GM23338 (cell line): ENCODE results near the gene C17orf78. TPM values are rescaled to one million over a fixed set of nuclear protein-coding genes. Genes with fewer than 3 reads are reported as not detected.
"Not testable (repeated sequence)": the region's sequence is repeated elsewhere in the genome, so short reads cannot be mapped to it uniquely, and the experiment has no call there.

Experiments
- ATAC-seq: fragments of 200-7000 bp; cut with Tn5 transposase; 3 replicates; pipeline ENCODE4 v1.9.1; 2020
- DNase-seq: peaks from one replicate; pipeline ENCODE4 v3.0.0-alpha.2; 2015; ENCODE audit warnings: low spot score
- H2AFZ ChIP-seq: fragments of 200-600 bp; sonication (generic); 2 replicates; pipeline ENCODE4 v1.8.0; 2016; ENCODE audit warnings: antibody characterized with exemption, mild to moderate bottlenecking, moderate library complexity
- H3F3A ChIP-seq: fragments of 200-600 bp; sonication (generic); replicated peaks from 2 replicates; pipeline ENCODE4 v1.8.0; 2017; ENCODE audit warnings: antibody characterized with exemption, mixed run types, low read depth
- H3K27ac ChIP-seq: fragments of 200-600 bp; sonication (generic); 2 replicates; pipeline ENCODE4 v1.6.1; 2016; ENCODE audit warnings: low read depth
- H3K27me3 ChIP-seq: fragments of 200-600 bp; sonication (generic); 2 replicates; pipeline ENCODE4 v1.8.0; 2016; ENCODE audit warnings: mild to moderate bottlenecking, mixed run types, moderate library complexity; ENCODE audit not compliant: insufficient read depth
- H3K36me3 ChIP-seq: fragments of 200-600 bp; sonication (generic); 2 replicates; pipeline ENCODE4 v1.8.0; 2016; ENCODE audit warnings: mild to moderate bottlenecking; ENCODE audit not compliant: insufficient read depth
- H3K4me1 ChIP-seq: fragments of 200-600 bp; sonication (generic); 2 replicates; pipeline ENCODE4 v1.8.0; 2016; ENCODE audit warnings: mild to moderate bottlenecking, moderate library complexity; ENCODE audit not compliant: insufficient read depth
- H3K4me2 ChIP-seq: fragments of 200-600 bp; sonication (generic); 2 replicates; pipeline ENCODE4 v1.7.1; 2017; ENCODE audit warnings: mixed run types
- H3K4me3 ChIP-seq: fragments of 200-600 bp; sonication (generic); 2 replicates; pipeline ENCODE4 v1.6.1; 2016; ENCODE audit warnings: mixed run types
- H3K79me2 ChIP-seq: fragments of 200-600 bp; sonication (generic); replicated peaks from 2 replicates; pipeline ENCODE4 v1.8.0; 2017; ENCODE audit warnings: mild to moderate bottlenecking; ENCODE audit not compliant: insufficient read depth
- H3K9me2 ChIP-seq: fragments of 200-600 bp; sonication (generic); 2 replicates; pipeline ENCODE4 v1.8.0; 2017; ENCODE audit not compliant: insufficient read depth
- H4K20me1 ChIP-seq: fragments of 200-600 bp; sonication (generic); replicated peaks from 2 replicates; pipeline ENCODE4 v1.8.0; 2017; ENCODE audit warnings: mild to moderate bottlenecking; ENCODE audit not compliant: insufficient read depth
- H3K27ac Mint-ChIP-seq: 2 replicates; pipeline ENCODE4 v1.8.0; 2020; ENCODE audit warnings: inconsistent platforms, mild to moderate bottlenecking, moderate library complexity, mixed read lengths
- H3K27me3 Mint-ChIP-seq: 3 replicates; pipeline ENCODE4 v1.8.0; 2022; ENCODE audit warnings: low read depth, mild to moderate bottlenecking, moderate library complexity, mixed read lengths, inconsistent platforms; ENCODE audit not compliant: insufficient read depth, poor library complexity
- H3K36me3 Mint-ChIP-seq: 3 replicates; pipeline ENCODE4 v1.8.0; 2021; ENCODE audit warnings: low read depth, mild to moderate bottlenecking, inconsistent platforms, moderate library complexity, mixed read lengths
- H3K4me1 Mint-ChIP-seq: 3 replicates; pipeline ENCODE4 v1.8.0; 2020; ENCODE audit warnings: mild to moderate bottlenecking, inconsistent platforms, mixed read lengths
- H3K4me3 Mint-ChIP-seq: 3 replicates; pipeline ENCODE4 v1.8.0; 2021; ENCODE audit warnings: moderate library complexity, mild to moderate bottlenecking, inconsistent platforms, mixed read lengths
- H3K9me3 Mint-ChIP-seq: 3 replicates; pipeline ENCODE4 v1.8.0; 2020; ENCODE audit warnings: moderate library complexity, mild to moderate bottlenecking, inconsistent platforms, mixed read lengths
- ZNF331 ChIP-seq: fragments of 250-450 bp; sonication (Bioruptor Pico); IDR thresholded peaks from 2 replicates; pipeline ENCODE4 v1.5.0; 2020; ENCODE audit warnings: low read depth, mild to moderate bottlenecking, moderate library complexity
- polyA plus RNA-seq: library from polyadenylated mRNA; unstranded; fragments of >200 nt; fragmentation: Nextera tagmentation; extraction: Ambion mirVana; gene quantifications from 2 replicates; pipeline ENCODE4 v1.2.1, GENCODE V29; 2016
- total RNA-seq: library from RNA; depleted of rRNA; stranded (reverse); fragments of >200 nt; shearing (Covaris generic); gene quantifications from 2 replicates; pipeline ENCODE4 v1.2.3, GENCODE V29; 2014; rRNA removed
- TF ChIP-seq, protein P1 (sequence below): IDR thresholded peaks from one replicate; pipeline ENCODE4 v1.6.1; 2018; ENCODE audit warnings: antibody characterized with exemption; ENCODE audit not compliant: unreplicated experiment

The C17orf78 gene
- total and polyA plus RNA-seq, 2 experiments from 2014 or later: 0.19 TPM; not detected in 1

- TF ChIP-seq, protein P1, sequence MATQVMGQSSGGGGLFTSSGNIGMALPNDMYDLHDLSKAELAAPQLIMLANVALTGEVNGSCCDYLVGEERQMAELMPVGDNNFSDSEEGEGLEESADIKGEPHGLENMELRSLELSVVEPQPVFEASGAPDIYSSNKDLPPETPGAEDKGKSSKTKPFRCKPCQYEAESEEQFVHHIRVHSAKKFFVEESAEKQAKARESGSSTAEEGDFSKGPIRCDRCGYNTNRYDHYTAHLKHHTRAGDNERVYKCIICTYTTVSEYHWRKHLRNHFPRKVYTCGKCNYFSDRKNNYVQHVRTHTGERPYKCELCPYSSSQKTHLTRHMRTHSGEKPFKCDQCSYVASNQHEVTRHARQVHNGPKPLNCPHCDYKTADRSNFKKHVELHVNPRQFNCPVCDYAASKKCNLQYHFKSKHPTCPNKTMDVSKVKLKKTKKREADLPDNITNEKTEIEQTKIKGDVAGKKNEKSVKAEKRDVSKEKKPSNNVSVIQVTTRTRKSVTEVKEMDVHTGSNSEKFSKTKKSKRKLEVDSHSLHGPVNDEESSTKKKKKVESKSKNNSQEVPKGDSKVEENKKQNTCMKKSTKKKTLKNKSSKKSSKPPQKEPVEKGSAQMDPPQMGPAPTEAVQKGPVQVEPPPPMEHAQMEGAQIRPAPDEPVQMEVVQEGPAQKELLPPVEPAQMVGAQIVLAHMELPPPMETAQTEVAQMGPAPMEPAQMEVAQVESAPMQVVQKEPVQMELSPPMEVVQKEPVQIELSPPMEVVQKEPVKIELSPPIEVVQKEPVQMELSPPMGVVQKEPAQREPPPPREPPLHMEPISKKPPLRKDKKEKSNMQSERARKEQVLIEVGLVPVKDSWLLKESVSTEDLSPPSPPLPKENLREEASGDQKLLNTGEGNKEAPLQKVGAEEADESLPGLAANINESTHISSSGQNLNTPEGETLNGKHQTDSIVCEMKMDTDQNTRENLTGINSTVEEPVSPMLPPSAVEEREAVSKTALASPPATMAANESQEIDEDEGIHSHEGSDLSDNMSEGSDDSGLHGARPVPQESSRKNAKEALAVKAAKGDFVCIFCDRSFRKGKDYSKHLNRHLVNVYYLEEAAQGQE: no peak
- no peak for TF ChIP-seq ZNF331 (CRISPR knock-in tag)
Observed at GRCh38 chr17:37440424-37440823, 64.6 kb downstream of the C17orf78 start (continued).

GRCh38 chr17:37441369-37442014 is 65.7 kb downstream of the C17orf78 start:
- H3K36me3 ChIP-seq: peaks cover 10% of the 10 kb centered on the region; the same call in 1 of the 2 replicates
- not testable (repeated sequence) for H3K4me3 Mint-ChIP-seq, H3K4me1 Mint-ChIP-seq, ATAC-seq, H3K4me2 ChIP-seq, DNase-seq, H3K9me3 Mint-ChIP-seq, H3F3A ChIP-seq, H3K27ac Mint-ChIP-seq, H3K27me3 Mint-ChIP-seq, H2AFZ ChIP-seq, H3K79me2 ChIP-seq, H3K4me3 ChIP-seq, H3K27me3 ChIP-seq, H4K20me1 ChIP-seq, H3K4me1 ChIP-seq, H3K27ac ChIP-seq, H3K9me2 ChIP-seq
- H3K36me3 Mint-ChIP-seq: peaks cover 42% of the 10 kb centered on the region

Other genes starting within 250 kb of the C17orf78 start
- 136 and 164 TPM in 2 replicates for gene ACACA, start 30.9 kb downstream of the C17orf78 start, total RNA-seq
- gene ACACA, start 30.9 kb downstream of the C17orf78 start, polyA plus RNA-seq: 53.5 and 59.6 TPM in 2 replicates
- 14.4 and 14.5 TPM in 2 replicates for gene TADA2A, start 30.9 kb downstream of the C17orf78 start, total RNA-seq
- 17.1 and 18.0 TPM in 2 replicates for gene TADA2A, start 30.9 kb downstream of the C17orf78 start, polyA plus RNA-seq
- 38.7 and 41.2 TPM in 2 replicates for gene DUSP14, start 113.9 kb downstream of the C17orf78 start, total RNA-seq
- gene DUSP14, start 113.9 kb downstream of the C17orf78 start, polyA plus RNA-seq: 34.3 and 36.7 TPM in 2 replicates
- 15.4 and 18.6 TPM in 2 replicates for gene SYNRG, start 233.4 kb downstream of the C17orf78 start, total RNA-seq
- 17.3 and 22.6 TPM in 2 replicates for gene SYNRG, start 233.4 kb downstream of the C17orf78 start, polyA plus RNA-seq